GM12892 (cell line): Measurements from ENCODE around the gene BLOC1S2.

Experiments
- POLR2A ChIP-seq: IDR thresholded peaks from 2 replicates; pipeline ENCODE4 v1.6.1; 2011; ENCODE audit warnings: low read depth, low read length, control low read depth
- POLR2AphosphoS5 ChIP-seq: IDR thresholded peaks from 2 replicates; pipeline ENCODE4 v1.6.1; 2011; ENCODE audit warnings: low read depth, low read length, control low read depth

- TF ChIP-seq POLR2AphosphoS5, result no peak
- no peak for TF ChIP-seq POLR2A
Measured at GRCh38 chr10:100318207-100318606, 31.7 kb upstream of the BLOC1S2 start.
